Fibroblast of gingiva (primary cell): ENCODE results near the gene GPR156.

Experiments
- DNase-seq: peaks from one replicate; pipeline ENCODE4 v3.0.0-alpha.2; 2011; ENCODE audit warnings: low read depth

GPR156 gene

GRCh38 chr3:120193554-120193953, 91.5 kb downstream of the GPR156 start:
- DNase-seq = no peak

GRCh38 chr3:120192579-120192978, 92.4 kb downstream of the GPR156 start:
- no peak for DNase-seq

- no peak for DNase-seq
Measured at GRCh38 chr3:120192159-120192558, 92.9 kb downstream of the GPR156 start.

GRCh38 chr3:120182613-120183511, 102.2 kb downstream of the GPR156 start:
- peak; percentile 54 for DNase-seq

- no peak for DNase-seq
Measured at GRCh38 chr3:120181632-120182031, 103.4 kb downstream of the GPR156 start.

- DNase-seq = no peak
Measured at GRCh38 chr3:120180731-120181412, 104.2 kb downstream of the GPR156 start.

GRCh38 chr3:120177707-120178306, 107.2 kb downstream of the GPR156 start:
- DNase-seq = no peak

GRCh38 chr3:120177151-120177550, 107.9 kb downstream of the GPR156 start:
- DNase-seq = peak; percentile 81

GRCh38 chr3:120174811-120175539, 110.0 kb downstream of the GPR156 start:
- DNase-seq = no peak

- DNase-seq = peak; percentile 17
Measured at GRCh38 chr3:120173056-120173675, 111.9 kb downstream of the GPR156 start.

GRCh38 chr3:120172070-120172469, 113.0 kb downstream of the GPR156 start:
- DNase-seq = peak; percentile 72

GRCh38 chr3:120171134-120171873, 113.7 kb downstream of the GPR156 start:
- peak; percentile 43 for DNase-seq

- DNase-seq = peak; percentile 43
Measured at GRCh38 chr3:120170223-120170622, 114.8 kb downstream of the GPR156 start.

- no peak for DNase-seq
Measured at GRCh38 chr3:120169407-120169806, 115.6 kb downstream of the GPR156 start.

- no peak for DNase-seq
Measured at GRCh38 chr3:120168611-120169010, 116.4 kb downstream of the GPR156 start.

- no peak for DNase-seq
Measured at GRCh38 chr3:120168038-120168437, 117.0 kb downstream of the GPR156 start.

GRCh38 chr3:120167488-120167887, 117.5 kb downstream of the GPR156 start:
- no peak for DNase-seq

GRCh38 chr3:120163816-120164215, 121.2 kb downstream of the GPR156 start:
- peak; percentile 76 for DNase-seq

GRCh38 chr3:120163026-120163425, 122.0 kb downstream of the GPR156 start:
- no peak for DNase-seq

- DNase-seq = peak; percentile 80
Measured at GRCh38 chr3:120162400-120162799, 122.6 kb downstream of the GPR156 start.

- no peak for DNase-seq
Measured at GRCh38 chr3:120161902-120162301, 123.1 kb downstream of the GPR156 start.
